ENCODE results near the gene MTOR.
"Not testable (repeated sequence)": the region's sequence is repeated elsewhere in the genome, so short reads cannot be mapped to it uniquely, and the experiment has no call there.

Gene MTOR

GRCh38 chr1:11144570-11145256, 117.6 kb downstream of the MTOR start:
- DNase-seq = no peak

- no peak for DNase-seq
Measured at GRCh38 chr1:11143907-11144306, 118.4 kb downstream of the MTOR start.

GRCh38 chr1:11143401-11143800, 119.0 kb downstream of the MTOR start:
- DNase-seq = no peak

GRCh38 chr1:11142618-11143391, 119.5 kb downstream of the MTOR start:
- no peak for DNase-seq

- DNase-seq = no peak
Measured at GRCh38 chr1:11138952-11139351, 123.4 kb downstream of the MTOR start.

- no peak for DNase-seq
Measured at GRCh38 chr1:11138029-11138428, 124.3 kb downstream of the MTOR start.

GRCh38 chr1:11134898-11135266, 127.5 kb downstream of the MTOR start:
- no peak for DNase-seq

- no peak for DNase-seq
Measured at GRCh38 chr1:11134251-11134897, 128.0 kb downstream of the MTOR start.

GRCh38 chr1:11132563-11133293, 129.6 kb downstream of the MTOR start:
- DNase-seq = no peak

GRCh38 chr1:11131816-11132215, 130.5 kb downstream of the MTOR start:
- no peak for DNase-seq

GRCh38 chr1:11130406-11130805, 131.9 kb downstream of the MTOR start:
- DNase-seq = no peak

- no peak for DNase-seq
Measured at GRCh38 chr1:11129649-11130390, 132.5 kb downstream of the MTOR start.

- DNase-seq = no peak
Measured at GRCh38 chr1:11126569-11126968, 135.8 kb downstream of the MTOR start.

GRCh38 chr1:11125931-11126330, 136.4 kb downstream of the MTOR start:
- no peak for DNase-seq

- no peak for DNase-seq
Measured at GRCh38 chr1:11124965-11125364, 137.4 kb downstream of the MTOR start.

- DNase-seq = no peak
Measured at GRCh38 chr1:11116318-11116717, 146.0 kb downstream of the MTOR start.

GRCh38 chr1:11114966-11115365, 147.4 kb downstream of the MTOR start:
- no peak for DNase-seq

- DNase-seq = no peak
Measured at GRCh38 chr1:11109047-11109760, 153.1 kb downstream of the MTOR start.

GRCh38 chr1:11107599-11107998, 154.8 kb downstream of the MTOR start:
- no peak for DNase-seq

GRCh38 chr1:11105586-11105985, 156.8 kb downstream of the MTOR start:
- no peak for DNase-seq

- DNase-seq = no peak
Measured at GRCh38 chr1:11101347-11101746, 161.0 kb downstream of the MTOR start.

- DNase-seq = not testable (repeated sequence)
Measured at GRCh38 chr1:11100806-11101205, 161.5 kb downstream of the MTOR start.
